IPS-15b (cell line): ENCODE data around the gene ENKD1.

Experiments
- H3K27me3 ChIP-seq: one replicate; pipeline ENCODE4 v1.6.1; 2013; ENCODE audit warnings: low read length; ENCODE audit not compliant: control insufficient read depth, insufficient read depth
- H3K36me3 ChIP-seq: one replicate; pipeline ENCODE4 v1.6.1; 2013; ENCODE audit warnings: low read length; ENCODE audit not compliant: control insufficient read depth, insufficient read depth
- H3K4me1 ChIP-seq: one replicate; pipeline ENCODE4 v1.6.1; 2013; ENCODE audit warnings: mild to moderate bottlenecking, low read length; ENCODE audit not compliant: control insufficient read depth, insufficient read depth
- H3K4me3 ChIP-seq: one replicate; pipeline ENCODE4 v1.5.1; 2013; ENCODE audit warnings: low read depth, low read length
- H3K9ac ChIP-seq: one replicate; pipeline ENCODE4 v1.6.1; 2013; ENCODE audit warnings: low read depth, mild to moderate bottlenecking, low read length
- H3K9me3 ChIP-seq: one replicate; pipeline ENCODE4 v1.6.1; 2013; ENCODE audit warnings: mild to moderate bottlenecking, low read length; ENCODE audit not compliant: control insufficient read depth, insufficient read depth

The ENKD1 gene

GRCh38 chr16:67641779-67642708 is 24.5 kb downstream of the ENKD1 start:
- H3K4me3 ChIP-seq: no peak overlapping the region
- H3K27me3 ChIP-seq: no peaks in the 10 kb centered on the region
- no peaks in the 10 kb centered on the region for H3K9me3 ChIP-seq
- no peaks in the 10 kb centered on the region for H3K4me1 ChIP-seq
- H3K9ac ChIP-seq: no peak overlapping the region
- peaks cover 21% of the 10 kb centered on the region for H3K36me3 ChIP-seq

DNA sequence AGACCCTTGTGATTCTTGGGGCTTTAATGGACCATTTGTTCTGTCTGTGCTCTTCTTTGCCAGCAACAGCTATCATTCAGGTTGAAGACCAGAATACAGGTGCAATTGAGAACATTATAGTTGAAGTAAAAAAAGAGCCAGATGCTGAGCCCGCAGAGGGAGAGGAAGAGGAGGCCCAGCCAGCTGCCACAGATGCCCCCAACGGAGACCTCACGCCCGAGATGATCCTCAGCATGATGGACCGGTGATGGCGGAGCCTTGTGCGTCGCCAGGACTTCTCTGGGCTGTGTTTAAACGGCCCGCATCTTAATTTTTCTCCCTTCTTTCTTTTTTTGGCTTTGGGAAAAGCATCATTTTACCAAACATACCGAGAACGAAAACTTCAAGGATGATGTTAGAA is 28.9 kb downstream of the ENKD1 start:
- no peak overlapping the region for H3K4me3 ChIP-seq
- no peaks in the 10 kb centered on the region for H3K4me1 ChIP-seq
- peaks cover 37% of the 10 kb centered on the region for H3K36me3 ChIP-seq
- H3K9ac ChIP-seq: no peak overlapping the region
- H3K9me3 ChIP-seq: no peaks in the 10 kb centered on the region
- no peaks in the 10 kb centered on the region for H3K27me3 ChIP-seq

DNA sequence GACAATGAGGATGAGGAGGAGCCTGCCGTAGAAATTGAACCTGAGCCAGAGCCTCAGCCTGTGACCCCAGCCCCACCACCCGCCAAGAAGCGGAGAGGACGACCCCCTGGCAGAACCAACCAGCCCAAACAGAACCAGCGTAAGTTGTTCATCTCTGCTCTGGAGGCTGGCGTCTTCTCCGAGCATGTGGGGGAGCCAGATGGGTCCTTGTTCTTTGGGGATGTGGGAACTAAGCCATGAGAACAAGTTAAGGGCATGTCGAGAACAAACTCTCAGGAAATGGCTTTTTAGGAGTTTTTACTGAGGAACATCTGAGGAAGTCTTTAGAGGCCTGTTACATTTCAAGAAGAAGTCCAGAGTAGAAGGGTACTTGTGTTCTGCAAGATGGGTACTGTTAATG is 29.8 kb downstream of the ENKD1 start:
- Histone ChIP-seq H3K4me1 (no peaks in the 10 kb centered on the region), H3K4me3 (no peak overlapping the region), H3K9ac (no peak overlapping the region), H3K27me3 (no peaks in the 10 kb centered on the region), H3K36me3 (peaks cover 44% of the 10 kb centered on the region), H3K9me3 (no peaks in the 10 kb centered on the region)

GRCh38 chr16:67632415-67633172 is 34.0 kb downstream of the ENKD1 start:
- Histone ChIP-seq H3K9ac (no peak overlapping the region), H3K4me1 (no peaks in the 10 kb centered on the region), H3K4me3 (no peak overlapping the region), H3K9me3 (no peaks in the 10 kb centered on the region), H3K27me3 (no peaks in the 10 kb centered on the region), H3K36me3 (peaks cover 41% of the 10 kb centered on the region)

GRCh38 chr16:67628216-67628615 is 38.3 kb downstream of the ENKD1 start:
- no peak overlapping the region for H3K9ac ChIP-seq
- peaks cover 41% of the 10 kb centered on the region for H3K36me3 ChIP-seq
- H3K4me3 ChIP-seq: no peak overlapping the region
- H3K27me3 ChIP-seq: no peaks in the 10 kb centered on the region
- no peaks in the 10 kb centered on the region for H3K9me3 ChIP-seq
- H3K4me1 ChIP-seq: no peaks in the 10 kb centered on the region

- Histone ChIP-seq H3K27me3 (no peaks in the 10 kb centered on the region), H3K4me1 (no peaks in the 10 kb centered on the region), H3K9ac (no peak overlapping the region), H3K9me3 (no peaks in the 10 kb centered on the region), H3K36me3 (peaks cover 23% of the 10 kb centered on the region), H3K4me3 (no peak overlapping the region)
These were observed 52.7 kb downstream of the ENKD1 start for GRCh38 chr16:67613808-67614207.
